Activated CD8-positive, alpha-beta memory T cell treated with anti-CD3 and anti-CD28 coated beads for 36 hours (primary cell): ENCODE data around the gene SSB. TPM values are rescaled to one million over a fixed set of nuclear protein-coding genes. Genes with fewer than 3 reads are reported as not detected.
"Not testable (repeated sequence)": the region's sequence is repeated elsewhere in the genome, so short reads cannot be mapped to it uniquely, and the experiment has no call there.

Experiments
- CTCF ChIA-PET: fragments of 350-600 bp; sonication (Branson Sonifier 250); formaldehyde crosslinking; loops from one replicate; lab custom pipeline; 2021; ENCODE audit warnings: antibody characterized with exemption; lab: Charles Lee
- POLR2A ChIA-PET: fragments of 350-600 bp; sonication (Branson Sonifier 250); formaldehyde crosslinking; loops from one replicate; lab custom pipeline; 2021; ENCODE audit warnings: antibody characterized with exemption; lab: Charles Lee
- total RNA-seq, 2 experiments: library from RNA; stranded (reverse); gene quantifications; one replicate each; pipeline ENCODE4 v1.2.3, GENCODE V29; 2021

Gene SSB
- total RNA-seq, 2 experiments from 2014 or later, result 103 to 111 TPM

- ChIA-PET POLR2A (no interaction called here), CTCF (no interaction called here)
Measured at GRCh38 chr2:169776252-169776761, 22.4 kb upstream of the SSB start.

GRCh38 chr2:169778446-169778845 is 20.2 kb upstream of the SSB start:
- ChIA-PET POLR2A (no interaction called here), CTCF (no interaction called here)

- POLR2A ChIA-PET, result no interaction called here
Measured at GRCh38 chr2:169781249-169782013, 17.2 kb upstream of the SSB start.

GRCh38 chr2:169782513-169782912 is 16.2 kb upstream of the SSB start:
- POLR2A ChIA-PET, result no interaction called here
- CTCF ChIA-PET, result no interaction called here

More at GRCh38 chr2:169781249-169782013, 17.2 kb upstream of the SSB start:
- CTCF ChIA-PET, result no interaction called here

GRCh38 chr2:169790581-169790980 is 8.1 kb upstream of the SSB start:
- ChIA-PET CTCF (no interaction called here), POLR2A (no interaction called here)

- ChIA-PET POLR2A (interaction anchor here (1.0 kb wide), 1 partner anchor 32 kb away, joined by 3 read pairs; the partner anchor contains the start of gene UBR3), CTCF (no interaction called here)
Measured at GRCh38 chr2:169795181-169795580, 3.5 kb upstream of the SSB start.

GRCh38 chr2:169796441-169796840 is 2.2 kb upstream of the SSB start:
- CTCF ChIA-PET, result no interaction called here
- POLR2A ChIA-PET, result no interaction called here

- ChIA-PET CTCF (interaction anchor here (1.9 kb wide), 1 partner anchor 30 kb away, joined by 8 read pairs; the partner anchor contains the start of gene UBR3), POLR2A (no interaction called here)
Measured at GRCh38 chr2:169797601-169798000, 1.1 kb upstream of the SSB start.

GRCh38 chr2:169798397-169798717 is 314 bp upstream of the SSB start:
- CTCF ChIA-PET, result interaction anchor here (0.7 to 1.9 kb wide), 3 partner anchors 29 to 319 kb away, joined by 3 to 8 read pairs (median 3); partner anchors contain the start of genes BBS5 and UBR3
- POLR2A ChIA-PET, result interaction anchor here (0.7 to 1.2 kb wide), 3 partner anchors 29 to 802 kb away, joined by 5 to 7 read pairs (median 7); partner anchors contain the start of genes PPIG and UBR3

- ChIA-PET CTCF (interaction anchor here (0.5 kb wide), 1 partner anchor 23 kb away, joined by 3 read pairs; no protein-coding TSS in a partner anchor), POLR2A (no interaction called here)
Measured at GRCh38 chr2:169803480-169803879, 4.8 kb downstream of the SSB start.

GRCh38 chr2:169806586-169806985 is 7.9 kb downstream of the SSB start:
- ChIA-PET POLR2A (no interaction called here), CTCF (no interaction called here)

GRCh38 chr2:169808221-169808620 is 9.6 kb downstream of the SSB start:
- ChIA-PET CTCF (no interaction called here), POLR2A (no interaction called here)

- ChIA-PET POLR2A (interaction anchor here (1.0 kb wide), 1 partner anchor 9 kb away, joined by 3 read pairs; the partner anchor contains the start of gene METTL5), CTCF (interaction anchor here (0.5 to 1.4 kb wide), 2 partner anchors 11 to 15 kb away, joined by 3 to 5 read pairs; partner anchors contain the start of gene UBR3)
Measured at GRCh38 chr2:169815849-169816248, 17.2 kb downstream of the SSB start.

GRCh38 chr2:169816961-169817360 is 18.3 kb downstream of the SSB start:
- CTCF ChIA-PET, POLR2A ChIA-PET: not testable (repeated sequence)

- CTCF ChIA-PET, result not testable (repeated sequence)
Measured at GRCh38 chr2:169817369-169817768, 18.7 kb downstream of the SSB start.

GRCh38 chr2:169818241-169818640 is 19.6 kb downstream of the SSB start:
- POLR2A ChIA-PET, result interaction anchor here (0.6 kb wide), 1 partner anchor 179 kb away, joined by 3 read pairs; no protein-coding TSS in a partner anchor
- CTCF ChIA-PET, result no interaction called here

More at GRCh38 chr2:169817369-169817768, 18.7 kb downstream of the SSB start:
- POLR2A ChIA-PET, result not testable (repeated sequence)

GRCh38 chr2:169819106-169819505 is 20.4 kb downstream of the SSB start:
- ChIA-PET CTCF (no interaction called here), POLR2A (no interaction called here)

- POLR2A ChIA-PET, CTCF ChIA-PET: not testable (repeated sequence)
Measured at GRCh38 chr2:169820101-169820500, 21.4 kb downstream of the SSB start.

GRCh38 chr2:169822036-169822435 is 23.4 kb downstream of the SSB start:
- ChIA-PET POLR2A (no interaction called here), CTCF (no interaction called here)

- CTCF ChIA-PET, result no interaction called here
Measured at GRCh38 chr2:169822785-169823392, 24.2 kb downstream of the SSB start.

More at GRCh38 chr2:169822785-169823392, 24.2 kb downstream of the SSB start:
- POLR2A ChIA-PET, result no interaction called here
